Measurements from ENCODE around the gene HSBP1L1. TPM values are rescaled to one million over a fixed set of nuclear protein-coding genes. Genes with fewer than 3 reads are reported as not detected.

Gene HSBP1L1
- polyA plus RNA-seq, 1 of the 3 experiments (the other 2 are of a cell fraction): 7.4 TPM

GRCh38 chr18:79926715-79927606 is 37.5 kb upstream of the HSBP1L1 start:
- peaks cover 20% of the 10 kb centered on the region; the same call in 1 of the 2 replicates for H3K79me2 ChIP-seq (ENCODE audit: insufficient read depth)
- no peak for DNase-seq

More at GRCh38 chr18:79926715-79927606, 37.5 kb upstream of the HSBP1L1 start:
- no peak overlapping the region for H2AFZ ChIP-seq (ENCODE audit: low read depth)
- no peaks in the 10 kb centered on the region for H3K9me2 ChIP-seq
- peaks cover 21% of the 10 kb centered on the region for H3K9me3 ChIP-seq
- no peaks in the 10 kb centered on the region for H3K27me3 ChIP-seq (ENCODE audit: insufficient read depth)
- POLR2A ChIA-PET: no interaction called here
- TF ChIP-seq EZH2phosphoT487 (IDR thresholded peaks at IDR 0.05; ENCODE audit: borderline replicate concordance, low read depth) (no peak), MAX (IDR thresholded peaks at IDR 0.05; ENCODE audit: low read depth) (no peak), SMC3 (IDR thresholded peaks at IDR 0.05; ENCODE audit: low read depth, low read length) (no peak), FOSL2 (IDR thresholded peaks at IDR 0.05; ENCODE audit: borderline replicate concordance, low read depth) (no peak), REST (IDR thresholded peaks at IDR 0.05; ENCODE audit: low read depth, low read length) (no peak), RCOR1 (IDR thresholded peaks at IDR 0.05; ENCODE audit: low read length) (no peak), TCF12 (IDR thresholded peaks at IDR 0.05) (no peak), GABPA (IDR thresholded peaks at IDR 0.05; ENCODE audit: low read depth) (no peak), PBX3 (IDR thresholded peaks at IDR 0.05) (no peak), JUND (IDR thresholded peaks at IDR 0.05) (no peak), IRF3 (IDR thresholded peaks at IDR 0.05; ENCODE audit: low read depth, low read length) (no peak), USF1 (IDR thresholded peaks at IDR 0.05; ENCODE audit: borderline replicate concordance, low read depth) (no peak), FOXJ3 (CRISPR knock-in tag; IDR thresholded peaks at IDR 0.05) (no peak), MEF2A (IDR thresholded peaks at IDR 0.05; ENCODE audit: borderline replicate concordance, low read depth) (no peak), CHD2 (IDR thresholded peaks at IDR 0.05; ENCODE audit: low read length, partially characterized antibody) (no peak), FOXM1 (IDR thresholded peaks at IDR 0.05; ENCODE audit: low read depth) (no peak), GATA2 (CRISPR knock-in tag; IDR thresholded peaks at IDR 0.05) (no peak)
- H3K9ac ChIP-seq: no peak overlapping the region
- H4K20me1 ChIP-seq (ENCODE audit: insufficient read depth): no peaks in the 10 kb centered on the region
- WGBS (ENCODE audit: low lambda C conversion rate): 80% methylated on average over 6 of the region's 21 CpGs
- peaks cover 12% of the 10 kb centered on the region for H3F3A ChIP-seq (replicated peaks; ENCODE audit: insufficient read depth)
- no peaks in the 10 kb centered on the region for H3K4me1 ChIP-seq (ENCODE audit: control insufficient read depth in 1 of 2, insufficient read depth in 2 of 2, low read depth in 1 of 2, low read length in 1 of 2)
- H3K36me3 ChIP-seq (replicated peaks in 1 of 2; ENCODE audit: control insufficient read depth in 1 of 2, insufficient read depth in 2 of 2, low read length in 1 of 2): peaks cover 3 to 15% of the 10 kb centered on the region in 2 experiments
- H3K4me2 ChIP-seq: no peak overlapping the region
- H3K27ac ChIP-seq (ENCODE audit: low read depth in 2 of 2, low read length in 1 of 2): no peak overlapping the region
- H3K4me3 ChIP-seq (ENCODE audit: low read depth in 2 of 2, low read length in 1 of 2): no peak overlapping the region
- CTCF ChIA-PET: no interaction called here
